DLD1 (cell line): Measurements from ENCODE around the gene COX4I1.

Source experiments
- in situ Hi-C: cut with HindIII; loops from 2 replicates; pipeline ENCODE4 v1.10.0; 2017; ENCODE audit warnings: low sequenced_read_pairs

Gene COX4I1

DNA sequence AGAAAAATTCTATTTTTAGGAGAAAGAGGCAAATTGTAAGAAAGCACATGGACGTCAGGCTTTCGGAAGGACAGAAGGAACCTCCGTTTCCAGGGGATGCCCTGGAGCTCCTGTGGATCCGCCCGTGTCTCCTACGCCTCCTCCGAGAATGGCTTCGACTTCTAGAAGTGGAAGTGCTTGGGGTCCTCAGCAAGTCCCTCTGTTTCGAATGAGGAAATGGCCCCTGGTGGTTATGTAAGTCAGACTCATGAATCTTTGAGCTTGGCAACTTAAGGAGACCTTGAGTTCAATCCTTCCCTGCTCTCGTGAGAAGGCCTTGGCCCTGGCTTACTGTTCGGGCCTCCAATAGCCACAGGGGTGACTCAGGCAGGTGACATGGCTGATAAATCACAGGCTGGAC lies 38.9 kb downstream of the COX4I1 start:
- in situ Hi-C loops = loop anchor here (5.0 kb wide), 1 partner anchor 69 kb away; no protein-coding TSS in a partner anchor

DNA sequence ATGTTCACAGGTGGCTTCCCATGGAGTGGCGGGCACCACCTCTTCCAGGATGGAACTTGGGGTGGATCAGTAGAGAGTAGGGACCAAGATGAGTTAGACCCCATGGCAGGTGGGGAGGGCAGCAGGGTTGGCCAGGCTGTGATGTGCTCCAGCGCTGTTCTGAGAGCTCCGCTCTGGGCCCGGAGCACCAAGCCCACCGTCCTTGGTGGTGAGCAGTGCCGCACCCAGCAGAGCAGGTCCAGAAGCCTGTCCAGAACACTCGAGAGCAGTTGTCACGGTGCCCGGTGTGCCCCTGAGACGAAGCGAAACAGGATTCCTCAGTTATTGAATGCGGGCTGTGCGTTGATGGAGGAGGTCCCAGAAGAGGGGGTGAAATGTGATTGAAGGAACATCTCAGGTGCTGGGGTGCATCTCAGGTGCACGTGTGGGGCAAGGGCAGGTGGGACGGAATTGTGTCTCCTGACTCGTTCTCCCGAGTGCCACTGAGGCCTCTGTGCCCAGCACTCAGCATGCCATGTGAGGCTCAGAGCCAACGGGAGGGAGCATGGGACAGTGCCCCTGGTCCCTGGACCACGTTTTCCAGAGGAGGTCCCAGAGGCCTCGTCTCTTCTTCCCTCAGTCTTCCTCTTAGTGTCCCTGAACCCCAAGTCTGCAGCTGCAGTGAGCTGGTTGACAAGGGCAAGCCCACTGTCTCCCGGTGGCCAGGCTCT lies 39.5 kb downstream of the COX4I1 start:
- in situ Hi-C loops = loop anchor here (5.0 kb wide), 1 partner anchor 68 kb away; no protein-coding TSS in a partner anchor

DNA sequence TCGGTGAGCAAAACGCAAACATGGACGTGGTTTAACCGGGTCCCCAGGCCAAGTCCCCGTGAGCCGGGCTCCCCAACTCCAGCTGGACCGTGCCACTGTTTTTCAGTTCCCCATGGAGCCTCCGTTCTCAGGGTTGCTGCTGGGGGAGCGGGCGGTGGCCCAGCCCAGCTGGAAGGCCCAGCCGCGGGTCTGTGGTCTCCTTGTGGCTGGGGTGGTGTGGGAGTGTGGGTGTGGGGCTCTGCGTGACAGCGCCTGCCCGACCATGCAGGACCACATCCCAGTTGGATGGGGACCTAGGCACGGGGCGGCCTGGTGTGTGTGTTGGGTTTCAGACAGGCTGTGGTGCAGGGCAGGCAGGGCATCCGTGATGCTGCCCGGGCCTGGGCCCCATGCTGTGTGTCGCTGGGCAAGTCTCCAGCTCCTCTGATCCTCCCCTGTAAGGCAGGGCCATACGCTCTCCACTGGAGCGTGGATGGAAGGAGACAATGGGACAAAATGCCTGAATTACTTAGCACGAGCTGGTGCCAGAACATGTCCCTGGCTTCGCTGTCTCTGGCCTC lies 40.3 kb downstream of the COX4I1 start:
- in situ Hi-C loops = loop anchor here (5.0 kb wide), 1 partner anchor 68 kb away; no protein-coding TSS in a partner anchor

DNA sequence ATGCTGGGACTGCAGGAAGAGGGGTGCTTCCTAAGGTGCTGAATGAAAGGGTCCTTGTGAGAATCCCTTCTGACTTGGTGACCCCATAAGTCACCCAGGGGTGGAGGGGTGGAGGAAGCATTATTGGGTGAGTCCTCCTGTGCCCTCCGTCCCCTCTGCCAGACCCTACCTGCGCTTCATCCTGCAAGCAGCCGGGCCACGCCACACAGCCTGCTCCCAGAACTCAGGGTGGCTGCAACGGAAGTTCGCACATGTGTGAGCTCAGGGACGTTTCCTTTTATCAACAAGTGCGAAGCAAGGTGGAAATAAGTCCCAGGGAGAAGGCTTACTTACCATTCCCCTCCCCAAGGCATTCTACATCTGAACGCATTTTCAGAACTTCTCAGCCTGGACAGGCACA lies 40.9 kb downstream of the COX4I1 start:
- in situ Hi-C loops = no loop called here

DNA sequence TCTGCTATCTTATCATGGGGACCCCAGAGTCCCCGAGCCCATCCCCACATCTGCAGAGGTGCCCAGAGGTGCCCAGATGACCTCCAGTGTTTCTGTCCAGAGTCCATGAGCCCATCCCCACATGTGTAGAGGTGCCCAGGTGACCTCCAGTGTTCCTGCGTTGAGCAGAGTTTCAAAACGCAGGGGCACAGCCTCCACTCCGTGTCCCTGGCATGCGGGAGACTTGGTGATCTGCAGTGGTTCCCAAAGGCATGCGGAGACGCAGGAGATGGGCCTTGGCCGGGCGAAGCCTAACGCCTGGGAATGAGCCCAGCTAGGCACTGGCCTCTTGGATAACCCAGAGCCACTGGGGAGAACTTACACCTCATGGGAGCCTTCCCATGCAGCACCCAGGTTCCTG lies 41.3 kb downstream of the COX4I1 start:
- in situ Hi-C loops = no loop called here

DNA sequence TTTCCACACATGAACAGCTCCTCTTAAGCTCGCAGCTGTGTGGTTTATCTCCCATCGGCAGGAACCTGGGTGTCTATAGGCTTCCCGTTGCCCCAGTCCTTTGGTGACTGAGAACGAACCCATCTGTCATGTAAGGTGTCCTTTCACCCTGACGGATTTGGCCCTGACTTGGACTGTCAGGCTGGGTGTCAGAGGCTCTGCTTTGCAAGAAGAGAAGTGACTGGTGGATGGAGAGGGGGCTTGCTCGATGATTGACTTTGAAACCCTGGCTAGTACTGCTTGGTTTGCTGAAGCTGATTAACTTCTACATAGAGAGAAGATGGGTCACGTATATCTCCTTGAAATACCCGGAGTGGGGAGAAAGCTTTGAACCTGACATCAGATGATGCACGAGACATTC lies 42.9 kb downstream of the COX4I1 start:
- in situ Hi-C loops = no loop called here

DNA sequence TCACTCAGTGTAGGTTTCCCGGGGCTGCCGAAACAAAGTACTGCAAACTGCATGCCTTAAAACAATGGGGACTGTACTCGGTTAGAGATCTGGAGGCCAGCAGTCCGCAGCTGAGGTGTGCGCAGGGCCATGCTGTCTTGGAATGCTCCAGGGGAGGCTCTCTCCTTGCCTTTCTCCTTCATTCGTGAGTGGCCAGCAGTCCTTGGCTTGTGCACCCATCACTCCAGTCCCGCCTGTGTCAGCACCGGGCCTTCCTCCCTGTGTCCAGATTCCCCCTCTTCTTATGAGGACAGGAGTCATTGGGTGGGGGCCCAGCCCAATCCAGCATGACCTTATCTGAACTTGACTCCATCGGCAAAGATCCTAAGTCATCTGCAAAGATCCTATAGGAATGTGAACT lies 43.4 kb downstream of the COX4I1 start:
- in situ Hi-C loops = no loop called here

DNA sequence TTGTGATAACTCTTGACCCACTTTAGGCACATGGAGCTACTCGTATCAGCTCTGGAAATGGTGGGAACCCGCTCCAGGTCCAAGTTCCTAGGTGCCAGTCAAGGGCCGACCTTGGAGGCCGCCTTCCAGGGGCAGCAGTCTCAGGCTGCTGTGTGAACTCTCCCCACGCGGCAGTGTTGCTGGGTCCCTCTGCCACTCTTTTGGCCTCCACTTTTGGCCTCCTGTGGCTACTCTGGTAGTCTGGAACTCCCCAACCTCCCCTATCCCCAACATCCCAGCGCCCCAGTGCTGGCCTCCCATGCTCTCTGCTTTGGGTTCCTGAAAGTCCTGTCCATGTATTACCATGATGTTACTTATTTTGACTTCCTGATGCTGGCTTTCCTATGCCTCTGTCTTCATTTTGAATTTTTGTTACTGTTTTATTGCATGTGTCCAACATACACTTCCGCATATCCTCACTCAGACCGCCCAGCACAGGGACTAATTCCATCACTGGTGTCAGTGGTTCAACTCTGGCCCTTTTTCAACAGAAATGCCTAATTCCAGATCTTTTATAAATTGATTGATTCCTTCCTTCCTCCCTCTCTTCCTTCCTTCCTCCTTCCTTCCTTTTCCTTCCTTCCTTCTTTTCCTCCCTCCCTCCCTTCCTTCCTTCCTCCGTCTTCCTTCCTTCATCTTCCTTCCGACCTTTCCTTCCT lies 44.1 kb downstream of the COX4I1 start:
- in situ Hi-C loops = no loop called here

DNA sequence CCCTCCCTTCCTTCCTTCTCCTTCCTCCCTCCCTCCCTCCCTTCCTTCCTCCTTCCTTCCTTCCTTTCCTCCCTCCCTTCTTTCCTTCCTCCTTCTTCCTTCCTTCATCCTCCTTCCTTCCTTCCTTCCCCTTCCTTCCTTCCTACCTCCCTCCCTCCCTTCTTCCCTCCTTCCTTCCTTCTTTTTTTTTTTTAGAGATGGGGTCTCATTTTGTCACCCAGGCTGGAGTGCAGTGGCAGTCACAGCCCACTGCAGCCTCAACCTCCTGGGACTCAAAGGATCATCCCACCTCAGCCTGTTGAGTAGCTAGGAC lies 44.6 kb downstream of the COX4I1 start:
- in situ Hi-C loops = no loop called here

DNA sequence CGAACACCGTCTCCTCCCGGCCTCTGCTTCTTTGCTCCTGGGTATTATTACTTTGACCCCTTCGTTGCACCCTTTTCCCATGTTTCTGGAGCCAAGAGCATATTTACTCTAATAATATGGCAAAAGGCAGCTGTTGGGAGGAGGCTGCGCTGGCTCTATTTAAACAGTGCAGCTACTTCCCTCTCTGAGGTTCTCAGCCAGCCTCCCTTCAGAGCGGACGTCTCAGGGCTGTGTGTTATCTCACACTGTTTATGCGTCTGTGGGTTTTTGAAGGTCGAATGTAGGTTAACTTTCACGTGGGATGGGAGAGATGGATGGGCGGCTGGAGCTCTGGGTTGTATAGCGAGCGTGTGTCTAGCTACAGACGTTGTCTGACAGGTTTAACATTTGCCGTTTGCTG lies 45.3 kb downstream of the COX4I1 start:
- in situ Hi-C loops = no loop called here

DNA sequence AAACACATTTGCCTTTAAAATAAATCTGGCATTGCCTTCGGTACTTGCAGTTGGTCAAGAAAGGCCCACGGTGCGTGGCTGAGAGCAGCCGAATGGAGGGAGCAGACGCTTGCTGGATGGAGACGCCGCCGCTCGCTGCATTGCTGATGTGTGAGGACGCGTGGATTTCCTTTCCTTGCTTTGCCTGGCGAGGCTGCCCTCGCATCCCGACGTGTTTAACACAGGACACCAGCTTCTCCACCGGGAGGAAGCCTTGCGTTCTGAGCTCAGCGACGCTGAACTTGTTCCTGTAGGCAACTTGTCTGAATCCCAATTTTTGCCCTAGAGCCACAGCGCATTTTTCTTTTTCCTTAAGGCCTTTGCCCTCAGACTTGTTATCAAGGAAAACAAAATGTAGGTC lies 45.8 kb downstream of the COX4I1 start:
- in situ Hi-C loops = no loop called here

DNA sequence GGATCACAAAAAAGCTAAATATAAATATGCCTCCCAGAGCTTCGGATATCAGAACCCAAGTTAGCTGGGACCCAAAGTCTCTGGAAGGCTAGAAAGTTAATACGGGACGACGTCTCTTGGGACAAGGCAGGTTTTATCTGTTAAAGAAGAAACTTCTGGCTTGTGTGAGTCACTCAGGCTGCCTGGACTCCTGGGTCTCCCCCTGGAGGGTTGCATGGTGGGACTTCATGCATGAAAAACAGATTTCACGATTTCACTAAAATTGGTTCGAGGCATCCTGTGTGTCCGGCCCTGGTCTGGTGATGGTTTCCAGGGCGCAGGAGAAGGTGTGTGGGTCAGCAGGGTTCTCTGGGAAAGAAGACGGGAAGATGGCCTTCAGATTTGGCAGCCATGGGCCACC lies 47.0 kb downstream of the COX4I1 start:
- in situ Hi-C loops = no loop called here

DNA sequence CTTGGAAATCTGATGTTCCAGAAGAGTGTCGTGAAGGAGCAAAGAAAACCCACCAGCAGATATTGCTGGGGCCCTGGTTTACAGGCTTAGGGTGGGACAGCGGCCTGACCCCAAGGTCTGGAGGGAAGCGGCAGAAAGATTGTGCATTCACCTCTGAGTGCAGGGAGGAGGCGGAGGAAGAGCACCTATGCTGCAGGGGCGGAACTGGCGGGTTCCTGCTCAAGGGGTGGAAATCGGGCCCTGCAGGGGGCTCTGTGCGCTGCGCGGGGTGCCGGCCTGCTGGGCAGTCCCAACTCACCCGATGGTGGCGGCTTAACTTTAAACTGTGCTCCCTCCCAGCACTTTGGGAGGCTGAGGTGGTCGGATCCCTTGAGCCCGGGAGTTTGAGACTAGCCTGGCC lies 47.5 kb downstream of the COX4I1 start:
- in situ Hi-C loops = no loop called here

DNA sequence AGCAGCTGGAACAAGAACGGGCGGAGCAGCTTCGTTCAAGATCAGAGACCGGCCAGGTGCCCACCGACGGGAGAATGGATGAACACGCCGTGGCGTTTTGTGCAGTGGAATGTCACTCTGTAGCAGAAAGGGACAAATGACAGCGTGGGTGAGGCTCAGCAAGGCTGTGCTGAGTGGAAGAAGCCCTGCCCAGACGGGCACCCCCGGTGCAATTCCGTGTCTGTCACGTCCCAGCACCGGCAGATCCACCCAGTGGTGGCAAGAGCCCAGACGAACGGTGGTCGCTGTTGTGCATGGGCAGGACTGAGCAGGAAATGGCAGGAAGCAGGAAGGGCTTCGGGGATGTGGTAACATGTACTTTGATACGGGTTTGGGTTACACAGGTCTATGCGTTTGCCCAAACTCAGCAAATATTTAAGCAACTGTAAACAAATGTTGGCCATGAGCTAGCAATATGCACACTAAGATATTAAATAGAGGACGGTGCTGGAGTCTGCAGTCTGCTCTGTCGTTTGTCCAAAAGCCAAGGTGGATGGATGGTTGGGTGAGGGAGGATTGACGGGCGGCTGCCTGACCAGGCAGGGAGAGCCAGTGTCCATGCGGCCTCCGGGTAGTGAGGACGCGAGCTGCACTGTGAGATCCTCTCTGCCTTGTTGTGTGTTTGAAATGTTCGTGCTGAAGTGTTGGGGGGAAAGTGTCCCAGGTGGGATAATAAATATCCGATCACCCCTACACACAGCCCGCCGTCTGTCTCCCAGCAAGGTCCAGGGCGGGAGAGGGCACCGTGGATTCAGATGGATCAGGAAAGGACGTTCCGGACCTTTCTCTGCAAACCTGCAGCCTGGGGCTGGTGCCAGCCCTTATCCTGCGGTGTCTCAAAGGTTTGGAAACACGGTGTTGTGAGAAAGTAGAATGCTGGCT lies 48.4 kb downstream of the COX4I1 start:
- in situ Hi-C loops = no loop called here

DNA sequence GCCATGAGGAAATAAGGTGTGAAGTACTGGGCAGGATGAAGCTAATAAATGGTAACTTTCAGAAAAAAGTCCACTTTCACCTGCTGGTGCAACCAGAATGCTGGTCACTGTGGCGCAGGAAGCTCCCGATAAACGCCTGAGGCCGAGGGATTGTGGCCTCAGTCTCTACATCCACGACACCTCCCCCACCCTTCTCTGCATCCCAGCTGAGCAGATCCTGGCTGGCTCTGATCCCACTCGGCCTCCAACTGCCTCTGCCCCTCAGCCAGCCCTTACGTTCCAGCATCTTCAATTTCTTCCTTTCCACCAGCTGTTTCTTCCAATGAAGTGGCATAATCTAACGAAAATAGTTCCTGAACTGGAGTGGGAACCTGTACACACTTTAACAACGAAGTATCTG lies 49.5 kb downstream of the COX4I1 start:
- in situ Hi-C loops = no loop called here

DNA sequence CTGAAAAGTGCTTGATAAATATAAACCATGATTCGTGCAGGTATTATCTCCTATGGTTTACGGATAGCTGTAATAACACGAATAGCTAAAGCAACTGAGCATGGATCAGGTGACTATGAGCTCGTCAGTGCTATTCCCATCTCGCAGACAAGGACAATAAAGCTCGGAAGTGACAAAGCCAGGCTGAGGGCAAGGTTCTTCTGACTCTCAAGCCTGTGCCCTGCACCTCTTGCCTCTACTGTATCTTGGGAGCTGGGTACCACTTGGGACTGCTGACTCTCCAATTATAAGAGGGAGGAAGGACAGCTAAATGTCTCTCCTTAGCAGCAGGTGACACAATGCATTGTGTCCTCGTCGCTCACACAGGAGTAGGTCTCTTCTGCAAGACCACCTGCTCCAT lies 49.9 kb downstream of the COX4I1 start:
- in situ Hi-C loops = no loop called here

DNA sequence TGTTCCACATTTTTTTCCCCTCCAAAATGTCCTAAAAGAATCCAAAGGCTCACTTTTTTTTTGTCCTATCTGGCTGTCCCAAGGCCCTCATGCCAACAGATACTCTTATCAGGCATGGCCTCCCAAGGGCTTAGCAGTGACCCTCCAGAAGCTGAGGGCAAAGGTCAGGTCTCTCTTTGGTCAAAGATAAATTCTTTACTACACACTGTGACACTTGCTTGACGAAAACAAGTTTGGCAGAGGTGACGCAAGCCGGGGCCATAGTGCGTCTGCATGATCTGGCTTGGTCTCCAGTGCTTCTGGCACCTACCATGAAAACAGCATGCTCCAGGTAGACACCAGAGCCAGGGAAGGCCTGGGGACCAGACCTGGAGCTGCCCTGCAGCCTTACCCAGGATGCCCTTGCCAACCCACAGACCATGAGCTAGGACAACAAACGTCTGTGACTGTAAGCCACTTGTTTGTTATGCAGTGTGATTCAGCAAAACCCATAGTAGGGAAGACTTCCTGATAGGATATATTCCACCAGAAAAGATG lies 50.9 kb downstream of the COX4I1 start:
- in situ Hi-C loops = no loop called here

DNA sequence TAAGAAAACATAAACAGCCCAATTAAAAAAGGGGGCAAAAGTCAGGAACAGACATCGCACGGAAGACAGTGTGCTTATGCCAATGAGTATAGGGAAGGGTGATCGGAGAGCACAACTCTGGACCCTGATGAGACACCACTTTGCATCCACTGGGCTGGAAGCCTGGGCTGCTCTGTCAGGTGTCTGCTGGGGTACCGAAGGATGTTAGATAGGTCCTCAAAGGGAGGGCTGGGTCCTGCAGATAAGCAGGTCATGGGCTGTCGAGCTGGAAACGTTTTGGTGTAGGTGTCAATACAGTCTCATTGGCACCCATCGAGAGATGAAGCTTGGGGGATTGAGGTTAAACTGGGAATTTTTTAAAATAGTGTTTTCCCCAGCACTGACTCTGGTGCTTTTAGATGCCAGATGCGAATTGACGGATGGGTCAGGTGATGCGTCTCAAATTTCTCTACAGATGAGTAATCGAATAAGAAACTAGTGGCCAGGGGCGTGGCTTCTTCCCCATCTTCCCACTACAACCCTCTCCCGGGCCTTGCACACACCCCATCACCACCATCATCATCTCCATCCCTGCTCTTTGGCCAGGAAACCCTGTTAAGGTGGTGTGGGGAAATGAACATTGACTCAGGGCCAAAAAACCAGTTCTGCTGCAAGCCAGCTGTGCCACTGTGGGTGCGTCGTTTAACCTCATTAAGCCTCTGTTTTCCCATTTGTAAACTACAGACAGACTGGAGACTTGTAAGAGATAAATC lies 51.7 kb downstream of the COX4I1 start:
- in situ Hi-C loops = no loop called here

DNA sequence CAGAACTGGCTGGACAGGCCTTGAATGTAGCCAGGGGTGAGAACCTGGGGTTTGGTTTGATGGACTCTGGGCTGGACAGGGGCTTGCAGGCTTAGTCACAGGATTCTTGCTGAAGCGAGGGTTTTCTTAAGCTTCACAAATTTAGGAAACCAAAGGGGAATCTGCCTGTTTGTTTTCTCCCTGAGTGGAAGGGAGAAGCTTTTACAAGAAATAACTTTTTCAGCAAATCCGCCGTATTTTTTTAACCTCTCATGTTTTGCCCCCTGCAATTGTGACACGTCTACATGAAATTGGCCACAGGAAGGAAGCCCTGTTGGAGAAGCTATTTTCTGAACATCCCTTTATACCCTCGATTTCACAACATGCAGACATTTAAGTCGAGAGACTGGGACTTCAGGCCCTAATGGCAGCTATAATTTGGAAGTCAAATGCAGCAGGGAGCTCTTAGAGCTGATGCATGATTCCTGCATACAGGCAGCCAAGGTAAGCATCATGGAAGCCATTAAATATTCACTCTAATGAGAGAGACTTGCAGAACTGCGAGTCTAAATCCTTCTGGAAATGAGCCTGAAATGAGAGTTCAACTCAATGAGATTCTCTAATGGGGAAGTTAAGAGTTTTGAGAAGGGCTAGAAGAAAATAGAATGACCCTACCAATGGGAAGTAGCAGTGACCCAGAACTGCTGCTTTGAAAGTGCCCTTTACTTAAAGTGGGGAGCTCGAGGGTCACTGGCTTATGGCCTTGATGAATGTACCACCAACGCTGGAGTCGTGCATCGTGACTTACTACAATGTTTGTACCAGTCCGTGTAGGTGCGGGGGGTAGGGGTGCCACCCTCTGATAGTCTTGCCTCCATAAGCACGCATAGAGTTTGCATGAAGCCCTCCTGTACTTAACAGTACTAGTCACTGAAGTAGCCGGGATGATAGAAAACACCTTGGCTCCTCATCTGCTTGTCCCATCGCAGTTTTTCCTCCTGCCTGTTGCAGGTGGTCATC lies 54.4 kb downstream of the COX4I1 start:
- in situ Hi-C loops = no loop called here
